Measurements from ENCODE around the gene ACSS1. TPM values are rescaled to one million over a fixed set of nuclear protein-coding genes. Genes with fewer than 3 reads are reported as not detected.

The ACSS1 gene
- total and polyA plus RNA-seq, 2 of the 8 experiments (the other 6 are each of a cell fraction or from before 2014, with no cell fraction given), result 2.6 to 3.4 TPM

DNA sequence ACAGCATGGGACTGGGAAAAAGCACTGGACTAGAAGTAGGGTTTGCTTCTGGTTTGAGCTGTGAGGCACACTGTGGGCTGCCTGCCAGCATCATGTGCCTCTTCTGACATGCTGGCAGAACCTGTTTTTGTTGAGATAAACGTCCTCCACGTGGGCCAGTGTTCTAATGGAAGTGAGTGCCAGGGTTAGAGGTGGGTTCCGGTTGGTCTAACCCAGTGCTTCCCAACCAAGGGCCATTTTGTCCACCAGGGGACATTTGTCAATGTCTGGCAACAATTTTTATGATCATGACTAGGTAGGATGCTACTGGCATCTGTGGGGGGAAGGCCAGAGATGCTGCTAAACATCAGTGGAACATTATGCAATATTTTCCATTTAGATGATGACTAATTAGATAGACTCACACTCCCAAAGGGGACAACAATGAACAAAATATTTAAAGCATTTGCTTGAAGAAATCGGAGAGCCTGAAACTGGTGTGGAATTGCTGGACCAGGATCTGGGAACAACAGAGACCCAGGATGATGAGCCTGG, 57.6 kb downstream of the ACSS1 start:
- no peak overlapping the region for H2BK12ac ChIP-seq (ENCODE audit: low read depth, low read length)
- H4K91ac ChIP-seq (replicated peaks; ENCODE audit: insufficient read length, low read length), result no peak overlapping the region
- FAIRE-seq (no peak), DNase-seq (ENCODE audit: low read depth in 1 of 2, low spot score in 2 of 2) (no peak)
- H2BK15ac ChIP-seq (ENCODE audit: low read length), result no peak overlapping the region
- no peak overlapping the region for H2BK20ac ChIP-seq (ENCODE audit: low read length)
- WGBS, 2 experiments (ENCODE audit: extremely low coverage in 1 of 2, insufficient coverage in 1 of 2, insufficient read length in 1 of 2, insufficient replicate concordance in 2 of 2, low coverage in 1 of 2, low lambda C conversion rate in 2 of 2, missing lambda C conversion rate in 1 of 2), result 82% methylated on average over 4 of the region's 4 CpGs; no CpG with 5 or more reads in 1 of the 2 experiments
- H3K4me1 ChIP-seq (replicated peaks in 1 of 4; ENCODE audit: control insufficient read depth in 3 of 4, insufficient read depth in 4 of 4, low read length in 3 of 4), result no peaks in the 10 kb centered on the region
- H3K9ac ChIP-seq (replicated peaks in 1 of 4; ENCODE audit: extremely low read depth in 1 of 4, low read depth in 3 of 4, low read length in 3 of 4), result no peak overlapping the region
- POLR2A ChIA-PET (ENCODE audit: partially characterized antibody), result no interaction called here
- H3K4ac ChIP-seq (replicated peaks; ENCODE audit: insufficient read length, low read depth, low read length), result no peak overlapping the region
- H3K14ac ChIP-seq (ENCODE audit: insufficient read length), result no peak overlapping the region
- no peaks in the 10 kb centered on the region for H3K9me3 ChIP-seq (ENCODE audit: insufficient read depth in 2 of 2, low read depth in 1 of 2, low read length in 1 of 2)
- H4K8ac ChIP-seq (ENCODE audit: extremely low read depth, insufficient read depth, low read length), result no peak overlapping the region
- H3K27me3 ChIP-seq (replicated peaks in 1 of 4; ENCODE audit: control insufficient read depth in 3 of 4, extremely low read depth in 1 of 4, insufficient read depth in 3 of 4, low read length in 3 of 4), result peaks cover 0 to 2% (median 0%) of the 10 kb centered on the region in 4 experiments; a peak in 2 of 7 replicates
- no peaks in the 10 kb centered on the region for H3K79me2 ChIP-seq (ENCODE audit: control insufficient read depth in 1 of 2, insufficient read depth in 2 of 2, low read length in 2 of 2)
- H3K4me3 ChIP-seq (ENCODE audit: extremely low read depth in 1 of 4, insufficient read depth in 2 of 4, low read depth in 3 of 4, low read length in 4 of 4), result no peak overlapping the region
- no peak overlapping the region for H3K56ac ChIP-seq (replicated peaks; ENCODE audit: insufficient read length, low read depth, low read length)
- no peak overlapping the region for H4K5ac ChIP-seq (ENCODE audit: insufficient read length, low read depth, low read length)
- no peaks in the 10 kb centered on the region for H3K79me1 ChIP-seq (ENCODE audit: low read depth, low read length)
- no peaks in the 10 kb centered on the region for H3K36me3 ChIP-seq (ENCODE audit: control insufficient read depth in 2 of 4, insufficient read depth in 4 of 4, low read length in 3 of 4)
- no peak overlapping the region for H3K4me2 ChIP-seq (ENCODE audit: insufficient read depth in 1 of 2, low read depth in 2 of 2, low read length in 2 of 2)
- H2AFZ ChIP-seq (ENCODE audit: low read length), result no peak overlapping the region
- no peak overlapping the region for H3K18ac ChIP-seq (ENCODE audit: extremely low read depth, low read length)
- CTCF ChIA-PET (ENCODE audit: partially characterized antibody), result interaction anchor here (0.9 to 2.6 kb wide), 5 partner anchors 9 to 178 kb away, joined by 3 to 15 read pairs (median 4); no protein-coding TSS in a partner anchor
- no peak overlapping the region for H2AK5ac ChIP-seq (ENCODE audit: low read depth, low read length)
- TF ChIP-seq PHF8 (conservative IDR thresholded peaks at IDR 0.05; ENCODE audit: low read depth, low read length) (no peak), RFX5 (IDR thresholded peaks at IDR 0.05; ENCODE audit: borderline replicate concordance, low read depth, low read length) (no peak), GTF2F1 (IDR thresholded peaks at IDR 0.05; ENCODE audit: borderline replicate concordance, low read depth, low read length) (no peak), KDM5A (IDR thresholded peaks at IDR 0.05; ENCODE audit: low read length) (no peak), HDAC2 (IDR thresholded peaks at IDR 0.05; ENCODE audit: borderline replicate concordance in 1 of 2, low read depth in 2 of 2, low read length in 2 of 2) (no peak), SRF (IDR thresholded peaks at IDR 0.05; ENCODE audit: low read depth, low read length) (no peak)
- no peak overlapping the region for H3K23ac ChIP-seq (ENCODE audit: insufficient read length)
- H2BK120ac ChIP-seq (replicated peaks; ENCODE audit: low read depth, low read length), result no peak overlapping the region
- H2BK5ac ChIP-seq (ENCODE audit: low read depth, low read length), result no peak overlapping the region
- no peaks in the 10 kb centered on the region for H3K23me2 ChIP-seq (ENCODE audit: low read depth, low read length)
- no peaks in the 10 kb centered on the region for H4K20me1 ChIP-seq (replicated peaks in 1 of 2; ENCODE audit: control insufficient read depth in 1 of 2, insufficient read depth in 2 of 2, low read length in 2 of 2)
- H3K27ac ChIP-seq (ENCODE audit: low read depth, low read length), result no peak overlapping the region
